MM.1S (cell line): ENCODE results near the gene TMEM141.
A peak's percentile ranks its signal among the peaks of the same experiment; 100 is the strongest.

Experiments used
- DNase-seq: peaks from one replicate; pipeline ENCODE4 v3.0.0-alpha.2; 2015
- H2AFZ ChIP-seq: fragments of 300-600 bp; sonication (generic); 2 replicates; pipeline ENCODE4 v1.6.0; 2016; ENCODE audit warnings: antibody characterized with exemption, low read length
- H3F3A ChIP-seq: fragments of 300-600 bp; sonication (generic); 2 replicates; pipeline ENCODE4 v1.6.1; 2016; ENCODE audit warnings: mild to moderate bottlenecking, antibody characterized with exemption, low read length, moderate library complexity, mixed read lengths; ENCODE audit not compliant: insufficient read depth
- H3K27ac ChIP-seq: fragments of 300-600 bp; sonication (generic); 2 replicates; pipeline ENCODE4 v1.5.1; 2016; ENCODE audit warnings: mild to moderate bottlenecking, low read length
- H3K27me3 ChIP-seq: fragments of 300-600 bp; sonication (generic); replicated peaks from 2 replicates; pipeline ENCODE4 v1.6.0; 2016; ENCODE audit warnings: low read length; ENCODE audit not compliant: insufficient read depth
- H3K36me3 ChIP-seq: fragments of 300-600 bp; sonication (generic); replicated peaks from 2 replicates; pipeline ENCODE4 v1.6.1; 2016; ENCODE audit warnings: mild to moderate bottlenecking, low read length, mixed read lengths; ENCODE audit not compliant: insufficient read depth
- H3K4me1 ChIP-seq: fragments of 300-600 bp; sonication (generic); 2 replicates; pipeline ENCODE4 v1.6.1; 2016; ENCODE audit warnings: low read length, mixed read lengths
- H3K4me2 ChIP-seq: fragments of 300-600 bp; sonication (generic); 2 replicates; pipeline ENCODE4 v1.6.0; 2016; ENCODE audit warnings: low read depth, low read length
- H3K4me3 ChIP-seq: fragments of 300-600 bp; sonication (generic); 2 replicates; pipeline ENCODE4 v1.5.1; 2016; ENCODE audit warnings: low read length, mixed read lengths
- H3K79me2 ChIP-seq: fragments of 300-600 bp; sonication (generic); 2 replicates; pipeline ENCODE4 v1.6.1; 2016; ENCODE audit warnings: mixed run types, low read length, mixed read lengths
- H3K9ac ChIP-seq: fragments of 300-600 bp; sonication (generic); 2 replicates; pipeline ENCODE4 v1.6.1; 2016; ENCODE audit warnings: low read length, mixed read lengths
- H3K9me2 ChIP-seq: fragments of 300-600 bp; sonication (generic); replicated peaks from 2 replicates; pipeline ENCODE4 v1.6.1; 2016; ENCODE audit warnings: mild to moderate bottlenecking, low read length, mixed read lengths; ENCODE audit not compliant: insufficient read depth
- H3K9me3 ChIP-seq: fragments of 300-600 bp; sonication (generic); replicated peaks from 2 replicates; pipeline ENCODE4 v1.6.1; 2016; ENCODE audit warnings: mild to moderate bottlenecking, low read length, mixed read lengths; ENCODE audit not compliant: insufficient read depth
- H4K20me1 ChIP-seq: fragments of 300-600 bp; sonication (generic); 2 replicates; pipeline ENCODE4 v1.6.1; 2016; ENCODE audit warnings: mild to moderate bottlenecking, low read length, moderate library complexity, mixed read lengths; ENCODE audit not compliant: insufficient read depth
- CTCF ChIP-seq: fragments of 300-600 bp; sonication (generic); IDR thresholded peaks from 2 replicates; pipeline ENCODE4 v1.5.1; 2016; ENCODE audit warnings: antibody characterized with exemption, low read length, mixed read lengths
- EZH2 ChIP-seq: fragments of 300-600 bp; sonication (generic); optimal IDR thresholded peaks from 2 replicates; pipeline ENCODE3; 2017; ENCODE audit warnings: low read depth, mild to moderate bottlenecking, antibody characterized with exemption, low read length, mixed read lengths
- EZH2phosphoT487 ChIP-seq: fragments of 300-600 bp; sonication (generic); IDR thresholded peaks from 2 replicates; pipeline ENCODE4 v1.6.1; 2018; ENCODE audit warnings: antibody characterized with exemption, low read length

The TMEM141 gene

GRCh38 chr9:136806631-136807201 is 15.6 kb downstream of the TMEM141 start:
- Histone ChIP-seq H4K20me1 (no peaks in the 10 kb centered on the region), H2AFZ (peak overlapping the region; percentile 92), H3K27ac (0 out of 2 replicates have a peak overlapping the region, but pooled peaks have one; percentile 65), H3K4me3 (peak overlapping the region; percentile 88), H3K27me3 (no peaks in the 10 kb centered on the region), H3K79me2 (peaks cover 49% of the 10 kb centered on the region), H3K4me2 (peak overlapping the region; percentile 95), H3K9me3 (no peaks in the 10 kb centered on the region), H3K9me2 (no peaks in the 10 kb centered on the region), H3K36me3 (no peaks in the 10 kb centered on the region), H3F3A (peaks cover 3% of the 10 kb centered on the region; the same call in 1 of the 2 replicates), H3K4me1 (peaks cover 21% of the 10 kb centered on the region; the same call in 1 of the 2 replicates), H3K9ac (peak overlapping the region; percentile 88)
- no peak for DNase-seq
- TF ChIP-seq EZH2phosphoT487 (no peak), EZH2 (no peak), CTCF (no peak)

GRCh38 chr9:136807281-136808074 is 16.3 kb downstream of the TMEM141 start, which contains the start of gene RABL6:
Gene RABL6 (plus strand): TSS chr9:136807948. CDS start chr9:136808197, 249 bp downstream.
- TF ChIP-seq EZH2phosphoT487 (no peak), EZH2 (no peak), CTCF (no peak)
- Histone ChIP-seq H3K79me2 (peaks cover 54% of the 10 kb centered on the region), H3K27me3 (no peaks in the 10 kb centered on the region), H4K20me1 (no peaks in the 10 kb centered on the region), H3K9me3 (no peaks in the 10 kb centered on the region), H3K36me3 (no peaks in the 10 kb centered on the region), H2AFZ (peak within 1 kb of the TSS; percentile 92), H3K9ac (peak within 1 kb of the TSS; percentile 88), H3K4me3 (peak within 1 kb of the TSS; percentile 90), H3K27ac (peak within 1 kb of the TSS; percentile 65; the same call in 1 of the 2 replicates), H3F3A (peaks cover 3% of the 10 kb centered on the region; the same call in 1 of the 2 replicates), H3K9me2 (no peaks in the 10 kb centered on the region), H3K4me2 (peak within 1 kb of the TSS; percentile 95), H3K4me1 (peaks cover 21% of the 10 kb centered on the region; the same call in 1 of the 2 replicates)
- peak; percentile 78 for DNase-seq

- Histone ChIP-seq H4K20me1 (no peaks in the 10 kb centered on the region), H3K79me2 (peaks cover 62% of the 10 kb centered on the region), H3K4me2 (peak overlapping the region; percentile 57), H2AFZ (no peak overlapping the region; the same call in 1 of the 2 replicates), H3K9me2 (no peaks in the 10 kb centered on the region), H3K36me3 (no peaks in the 10 kb centered on the region), H3K9me3 (no peaks in the 10 kb centered on the region), H3K9ac (peak overlapping the region; percentile 81), H3K27ac (no peak overlapping the region), H3F3A (peaks cover 3% of the 10 kb centered on the region; the same call in 1 of the 2 replicates), H3K27me3 (no peaks in the 10 kb centered on the region), H3K4me3 (peak overlapping the region; percentile 90), H3K4me1 (peaks cover 21% of the 10 kb centered on the region; the same call in 1 of the 2 replicates)
- TF ChIP-seq CTCF (no peak), EZH2 (no peak), EZH2phosphoT487 (no peak)
- DNase-seq: peak; percentile 22
These were observed 17.1 kb downstream of the TMEM141 start for GRCh38 chr9:136808075-136808805.
